Stimulated activated memory B cell treated with anti-CD40 and anti-IgM and Interleukin-4, amounts not matched to agents 10 μg/mL and 1 μg/mL and 100 μg/mL, for 72 hours (primary cell): ENCODE data around the gene MXRA7.

Experiments
- ATAC-seq: fragments of 150-1000 bp; cut with Tn5 transposase; 2 replicates; pipeline ENCODE4 v1.10.0; 2021
- H3K27ac Mint-ChIP-seq: one replicate; pipeline ENCODE4 v1.8.0; 2022; ENCODE audit warnings: mild to moderate bottlenecking, mixed read lengths
- H3K27me3 Mint-ChIP-seq: one replicate; pipeline ENCODE4 v1.8.0; 2022; ENCODE audit warnings: mixed read lengths
- H3K36me3 Mint-ChIP-seq: one replicate; pipeline ENCODE4 v1.8.0; 2022; ENCODE audit warnings: mixed read lengths
- H3K4me1 Mint-ChIP-seq: one replicate; pipeline ENCODE4 v1.8.0; 2022; ENCODE audit warnings: mixed read lengths
- H3K4me3 Mint-ChIP-seq: one replicate; pipeline ENCODE4 v1.8.0; 2022; ENCODE audit warnings: mild to moderate bottlenecking, moderate library complexity, mixed read lengths
- H3K9me3 Mint-ChIP-seq: one replicate; pipeline ENCODE4 v1.8.0; 2022; ENCODE audit warnings: mixed read lengths

The MXRA7 gene

DNA sequence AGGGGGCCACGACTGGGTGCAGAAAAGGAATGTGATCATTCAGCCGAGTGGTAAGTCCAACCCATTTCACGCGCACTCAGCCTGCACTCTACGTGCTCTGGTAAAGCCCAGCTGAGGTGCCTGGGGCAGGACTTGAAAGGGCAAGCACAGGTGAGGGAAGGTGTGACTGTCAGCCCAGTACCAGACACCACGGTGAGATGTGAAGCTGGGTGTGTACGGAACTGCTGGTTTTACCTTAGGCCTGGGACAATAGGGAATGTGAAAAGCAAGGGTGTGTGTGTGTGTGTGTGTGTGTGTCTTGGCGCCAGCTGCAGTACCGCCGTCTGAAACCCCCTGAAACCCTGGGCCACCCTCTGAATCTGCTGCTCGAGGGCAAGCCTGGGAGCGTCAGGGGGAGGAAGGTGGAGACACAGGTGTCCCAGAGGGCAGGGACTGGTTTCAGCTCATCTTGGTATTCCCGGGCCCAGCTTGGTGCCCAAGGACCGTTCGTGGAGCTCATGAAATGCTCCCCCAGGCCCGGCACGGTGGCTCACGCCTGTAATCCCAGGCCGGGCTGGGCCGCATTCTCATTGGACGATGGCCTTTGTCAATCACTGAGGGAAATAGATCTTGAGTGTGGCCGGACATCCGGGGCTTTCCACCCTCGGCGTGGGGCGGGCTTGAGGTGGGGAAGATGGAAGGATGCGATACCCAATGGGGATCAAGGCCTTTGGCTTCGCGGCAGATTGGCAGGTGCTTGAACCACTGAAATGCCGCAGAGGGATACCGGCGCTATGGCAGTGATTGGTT is 39.4 kb downstream of the MXRA7 start:
- Mint-ChIP-seq H3K27me3 (peaks cover 22% of the 10 kb centered on the region), H3K36me3 (no peaks in the 10 kb centered on the region), H3K9me3 (peaks cover 4% of the 10 kb centered on the region), H3K4me1 (peaks cover 22% of the 10 kb centered on the region), H3K27ac (peak overlapping the region; percentile 87), H3K4me3 (peak overlapping the region; percentile 85)
- ATAC-seq: peak; percentile 100

DNA sequence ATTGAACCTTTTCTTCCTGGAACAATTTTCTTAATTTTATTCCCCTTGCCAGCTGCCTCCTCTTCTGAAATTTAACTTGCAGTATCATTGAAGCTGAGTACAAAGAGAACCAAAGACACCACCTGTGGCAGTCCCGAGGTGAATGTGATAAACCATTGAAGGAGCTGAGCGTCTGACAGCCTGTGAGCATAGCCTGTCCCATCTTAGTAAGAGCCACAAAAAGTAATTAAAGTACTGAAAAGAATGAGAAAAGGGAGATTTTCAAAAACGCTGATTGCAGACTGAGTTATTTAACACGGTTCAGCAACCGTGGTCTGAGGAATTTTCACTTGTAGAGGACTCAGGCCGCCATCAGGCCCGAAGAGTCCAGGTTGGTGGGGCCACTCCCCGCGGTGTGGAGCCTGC is 40.0 kb downstream of the MXRA7 start:
- ATAC-seq: no peak
- Mint-ChIP-seq H3K4me3 (peak overlapping the region; percentile 85), H3K27ac (peak overlapping the region; percentile 87), H3K4me1 (peaks cover 22% of the 10 kb centered on the region), H3K9me3 (peaks cover 4% of the 10 kb centered on the region), H3K27me3 (peaks cover 28% of the 10 kb centered on the region), H3K36me3 (no peaks in the 10 kb centered on the region)

DNA sequence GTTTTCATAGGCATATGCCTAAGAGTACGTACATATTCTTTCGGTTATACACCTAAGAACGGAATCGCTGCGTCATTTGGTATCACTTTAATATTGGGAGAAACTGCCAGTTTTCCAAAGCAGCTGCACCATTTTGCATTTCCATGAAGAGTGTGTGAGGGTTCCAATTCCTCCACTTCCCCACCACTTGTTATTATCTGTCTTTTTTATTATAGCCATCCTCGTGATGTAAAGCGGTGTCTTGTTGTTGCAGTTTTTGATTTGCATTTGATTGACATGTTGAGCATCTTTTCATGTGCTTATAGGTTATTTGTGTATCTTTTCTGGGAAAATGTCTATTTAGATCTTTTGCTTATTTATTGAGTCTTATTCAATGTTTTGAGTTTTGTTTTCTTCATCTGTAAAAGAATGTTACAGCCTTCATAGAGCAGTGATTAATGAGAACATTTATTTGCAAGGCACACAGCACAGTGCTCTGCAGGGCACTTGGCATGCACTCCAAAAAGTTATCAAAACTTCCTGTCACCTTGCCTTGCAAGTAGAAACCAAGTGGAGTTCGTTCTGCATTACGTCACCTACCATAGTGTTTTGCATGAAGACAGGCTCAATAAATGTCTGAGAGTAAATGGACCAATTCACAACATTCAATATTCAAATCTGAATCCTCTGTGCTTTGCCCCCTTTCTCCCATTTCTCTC is 40.6 kb downstream of the MXRA7 start:
- peaks cover 4% of the 10 kb centered on the region for H3K9me3 Mint-ChIP-seq
- peak overlapping the region; percentile 87 for H3K27ac Mint-ChIP-seq
- H3K27me3 Mint-ChIP-seq: peaks cover 32% of the 10 kb centered on the region
- peaks cover 22% of the 10 kb centered on the region for H3K4me1 Mint-ChIP-seq
- H3K36me3 Mint-ChIP-seq: no peaks in the 10 kb centered on the region
- no peak for ATAC-seq
- H3K4me3 Mint-ChIP-seq: no peak overlapping the region

DNA sequence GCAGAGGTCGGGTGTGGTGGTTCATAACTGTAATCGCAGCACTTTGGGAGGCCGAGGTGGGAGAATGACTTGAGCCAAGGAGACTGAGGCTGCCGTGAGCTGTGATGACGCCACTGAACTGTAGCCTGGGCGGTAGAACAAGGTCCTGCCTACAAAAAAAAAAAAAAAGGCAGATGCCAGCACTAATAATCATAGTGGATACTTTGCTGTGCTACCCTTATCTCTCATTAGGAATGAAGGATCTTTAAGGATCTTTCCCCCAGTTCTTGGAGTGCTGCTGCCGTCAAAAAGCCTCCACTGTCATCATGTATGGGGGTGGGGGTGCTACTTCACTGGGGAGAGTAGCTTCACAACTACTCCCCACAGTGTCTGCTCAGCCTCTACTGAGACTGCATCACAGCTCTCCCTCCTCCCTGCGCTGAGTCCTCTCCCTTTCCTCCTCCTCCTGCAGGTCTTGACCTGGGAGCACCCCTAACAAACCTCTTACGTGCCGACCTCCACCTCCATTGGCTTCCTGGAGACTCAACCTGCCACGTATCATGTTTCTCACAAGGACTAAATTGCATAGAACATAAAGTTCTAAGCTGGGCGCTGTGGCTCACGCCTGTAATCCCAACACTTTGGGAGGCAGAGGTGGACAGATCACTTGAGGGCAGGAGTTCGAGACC is 42.8 kb downstream of the MXRA7 start:
- H3K4me3 Mint-ChIP-seq: no peak overlapping the region
- H3K27me3 Mint-ChIP-seq: peaks cover 55% of the 10 kb centered on the region
- H3K4me1 Mint-ChIP-seq: peaks cover 22% of the 10 kb centered on the region
- H3K36me3 Mint-ChIP-seq: no peaks in the 10 kb centered on the region
- H3K27ac Mint-ChIP-seq: no peak overlapping the region
- ATAC-seq: no peak
- H3K9me3 Mint-ChIP-seq: peaks cover 4% of the 10 kb centered on the region

DNA sequence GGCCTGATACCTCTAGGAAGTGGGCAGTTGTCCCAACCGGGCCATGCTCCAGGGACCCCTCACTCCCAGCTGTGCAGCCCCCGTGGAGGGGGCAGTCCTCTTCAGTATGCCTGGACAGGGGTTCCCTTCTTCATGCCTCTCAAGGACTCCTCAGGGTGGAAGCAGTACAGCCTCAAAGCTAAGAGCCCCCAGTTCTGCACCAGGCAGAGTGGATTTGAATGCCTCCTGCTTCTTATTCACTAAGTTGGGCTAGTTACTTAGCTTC is 43.3 kb downstream of the MXRA7 start:
- peaks cover 18% of the 10 kb centered on the region for H3K4me1 Mint-ChIP-seq
- no peak overlapping the region for H3K27ac Mint-ChIP-seq
- peaks cover 59% of the 10 kb centered on the region for H3K27me3 Mint-ChIP-seq
- no peak for ATAC-seq
- no peaks in the 10 kb centered on the region for H3K36me3 Mint-ChIP-seq
- peaks cover 4% of the 10 kb centered on the region for H3K9me3 Mint-ChIP-seq
- H3K4me3 Mint-ChIP-seq: no peak overlapping the region

DNA sequence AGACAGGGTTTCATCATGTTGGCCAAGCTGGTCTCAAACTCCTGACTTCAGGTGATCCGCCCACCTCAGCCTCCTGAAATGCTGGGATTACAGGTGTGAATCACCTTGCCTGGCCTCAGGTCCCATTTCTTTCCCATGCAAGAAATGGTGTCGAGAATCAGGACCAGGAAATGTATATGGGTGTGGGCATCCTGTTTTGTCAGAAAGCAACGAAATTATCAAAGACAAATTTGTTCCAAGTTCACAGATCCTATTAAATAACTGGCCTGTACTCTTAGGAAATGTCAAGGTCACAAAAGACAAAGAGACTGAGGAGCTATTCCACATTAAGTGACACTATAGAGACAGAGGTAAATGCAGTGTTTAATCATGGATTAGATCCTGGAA is 50.1 kb downstream of the MXRA7 start:
- Mint-ChIP-seq H3K27me3 (peaks cover 43% of the 10 kb centered on the region), H3K27ac (no peak overlapping the region), H3K9me3 (no peaks in the 10 kb centered on the region), H3K36me3 (no peaks in the 10 kb centered on the region), H3K4me3 (no peak overlapping the region), H3K4me1 (peaks cover 9% of the 10 kb centered on the region)
- no peak for ATAC-seq

DNA sequence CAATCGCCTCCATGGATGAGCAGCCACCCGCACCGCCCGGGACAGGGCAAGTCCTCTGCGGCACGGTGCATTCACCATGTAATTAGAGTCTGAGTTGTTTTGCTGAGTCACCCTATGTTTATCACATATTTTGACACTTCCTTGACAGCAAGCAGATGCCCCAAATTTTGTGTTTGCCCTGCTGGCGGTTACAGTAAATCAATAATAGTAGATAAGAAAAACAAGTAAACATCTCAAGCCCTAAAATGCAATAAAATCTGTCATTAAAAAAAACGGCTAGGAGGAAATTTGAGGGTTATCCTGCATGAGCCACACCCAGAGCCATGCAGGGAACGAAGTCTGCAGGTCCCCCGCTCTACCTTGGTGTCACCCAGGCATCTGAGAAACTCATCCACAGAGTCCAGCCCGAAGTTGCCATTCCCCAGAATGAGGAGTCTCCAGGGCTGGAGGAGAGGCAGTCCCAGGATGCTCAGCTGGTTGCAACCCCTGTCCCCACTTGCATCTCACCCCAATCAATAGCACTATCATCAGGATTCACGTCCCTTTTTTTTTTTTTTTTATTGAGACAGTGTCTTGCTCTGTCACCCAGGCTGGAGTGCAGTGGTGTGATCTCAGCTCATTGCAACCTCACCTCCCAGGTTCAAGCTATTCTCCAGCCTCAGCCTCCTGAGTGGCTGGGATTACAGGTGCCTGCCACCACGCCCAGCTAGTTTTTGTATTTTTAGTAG is 50.7 kb downstream of the MXRA7 start:
- Mint-ChIP-seq H3K4me3 (no peak overlapping the region), H3K36me3 (no peaks in the 10 kb centered on the region), H3K4me1 (peaks cover 9% of the 10 kb centered on the region), H3K9me3 (no peaks in the 10 kb centered on the region), H3K27ac (peak overlapping the region; percentile 6), H3K27me3 (peaks cover 38% of the 10 kb centered on the region)
- peak; percentile 53 for ATAC-seq

DNA sequence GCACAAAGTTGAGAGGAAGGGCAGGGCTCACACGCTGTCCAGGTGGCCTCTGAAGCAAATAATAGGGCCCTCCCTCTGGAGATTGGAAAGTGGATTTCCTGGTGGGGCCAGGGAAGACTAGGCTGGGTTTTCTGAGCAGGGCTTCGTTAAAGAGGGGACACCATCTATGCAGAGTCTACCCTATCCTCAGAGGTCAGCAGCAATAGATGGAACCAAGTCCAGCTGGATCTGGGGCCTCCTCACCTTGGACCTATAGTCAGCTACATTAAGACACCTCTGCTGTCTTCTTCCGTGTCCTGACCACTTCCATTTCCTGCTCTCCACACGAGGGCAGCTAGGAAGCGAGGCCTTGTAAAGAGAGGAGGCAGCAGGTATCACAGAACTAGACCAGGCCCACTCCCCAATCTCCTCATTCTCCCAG is 52.5 kb downstream of the MXRA7 start:
- H3K4me1 Mint-ChIP-seq: peaks cover 9% of the 10 kb centered on the region
- no peaks in the 10 kb centered on the region for H3K9me3 Mint-ChIP-seq
- no peak for ATAC-seq
- H3K27ac Mint-ChIP-seq: peak overlapping the region; percentile 13
- H3K36me3 Mint-ChIP-seq: no peaks in the 10 kb centered on the region
- no peak overlapping the region for H3K4me3 Mint-ChIP-seq
- peaks cover 20% of the 10 kb centered on the region for H3K27me3 Mint-ChIP-seq

DNA sequence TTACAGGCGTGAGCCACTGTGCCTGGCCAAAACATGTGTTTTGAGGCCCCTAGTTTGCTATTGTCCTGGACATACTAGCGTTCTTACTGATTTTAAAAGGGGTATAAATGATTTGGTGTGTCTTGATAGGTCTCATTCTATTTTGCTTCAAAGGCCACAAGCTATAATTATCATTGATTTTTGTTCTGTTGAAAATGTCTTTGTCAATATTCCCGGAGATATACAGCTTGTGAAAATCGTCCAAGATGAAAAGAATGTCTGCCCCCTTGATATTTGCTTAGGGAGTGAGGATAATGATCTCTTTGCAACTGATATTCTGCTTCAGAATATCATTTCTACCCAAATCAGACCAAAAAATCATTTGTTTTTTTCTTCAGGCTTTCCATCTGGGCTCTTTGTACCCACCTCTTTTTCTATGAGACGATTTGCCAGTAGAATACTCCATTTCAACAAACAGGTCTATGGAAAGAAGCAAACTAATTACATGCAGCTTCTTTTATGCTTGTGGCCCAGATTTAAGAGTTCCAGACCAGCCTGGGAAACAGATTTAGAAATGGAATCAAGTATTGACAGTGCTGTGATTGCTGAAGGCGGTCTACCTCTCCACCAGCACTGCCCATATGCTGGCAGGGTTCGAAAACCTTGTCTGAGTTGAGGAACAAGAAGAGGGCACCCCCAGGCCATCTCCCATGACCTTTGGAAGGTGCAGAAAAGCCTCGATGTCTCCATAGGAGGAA is 53.1 kb downstream of the MXRA7 start:
- H3K27me3 Mint-ChIP-seq: peaks cover 15% of the 10 kb centered on the region

DNA sequence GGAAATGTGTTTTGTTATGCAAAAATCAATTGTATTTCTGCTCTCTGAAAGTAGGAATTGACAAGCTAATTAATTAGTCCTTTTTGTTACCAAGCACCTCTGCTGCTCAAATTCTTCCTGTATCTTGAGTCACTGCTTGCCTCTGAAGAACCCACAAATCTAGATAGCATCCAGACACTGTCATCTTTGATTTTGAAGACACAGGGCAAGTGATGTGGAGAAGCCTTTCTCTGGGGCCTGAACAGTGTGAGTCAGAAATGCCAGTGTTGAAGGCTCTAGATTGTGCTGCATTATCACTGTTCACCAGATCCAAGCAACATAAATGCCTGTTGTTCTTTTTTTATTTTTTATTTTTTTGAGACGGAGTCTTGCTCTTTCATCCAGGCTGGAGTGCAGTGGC is 56.4 kb downstream of the MXRA7 start:
- no peak for ATAC-seq
- Mint-ChIP-seq H3K27me3 (peaks cover 25% of the 10 kb centered on the region), H3K27ac (no peak overlapping the region), H3K4me3 (no peak overlapping the region), H3K9me3 (no peaks in the 10 kb centered on the region), H3K4me1 (no peaks in the 10 kb centered on the region), H3K36me3 (no peaks in the 10 kb centered on the region)

More for the DNA sequence above, 53.1 kb downstream of the MXRA7 start:
- no peaks in the 10 kb centered on the region for H3K36me3 Mint-ChIP-seq
- H3K4me3 Mint-ChIP-seq: no peak overlapping the region
- no peak overlapping the region for H3K27ac Mint-ChIP-seq
- no peaks in the 10 kb centered on the region for H3K9me3 Mint-ChIP-seq
- H3K4me1 Mint-ChIP-seq: peaks cover 9% of the 10 kb centered on the region
- ATAC-seq: no peak

DNA sequence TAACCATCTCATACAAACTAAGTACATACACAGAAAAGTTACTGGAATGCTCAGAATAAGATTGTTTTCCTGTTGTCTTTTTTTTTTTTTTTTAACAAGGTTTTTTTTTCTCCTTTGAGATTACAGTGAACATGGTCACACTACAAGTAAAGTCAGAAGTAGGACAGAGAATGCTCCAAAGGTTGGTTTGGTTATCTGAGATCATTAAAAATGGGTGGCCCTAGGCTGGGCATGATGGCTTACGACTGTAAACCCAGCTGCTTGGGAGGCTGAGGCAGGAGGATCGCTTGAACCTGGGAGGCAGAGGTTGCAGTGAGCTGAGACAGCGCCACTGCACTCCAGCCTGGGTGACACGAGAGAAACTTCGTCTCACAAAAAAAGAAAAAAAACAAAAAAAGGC is 60.3 kb downstream of the MXRA7 start:
- H3K36me3 Mint-ChIP-seq: peaks cover 5% of the 10 kb centered on the region
- H3K9me3 Mint-ChIP-seq: peaks cover 7% of the 10 kb centered on the region
- ATAC-seq: no peak
- H3K27ac Mint-ChIP-seq: no peak overlapping the region
- H3K4me3 Mint-ChIP-seq: no peak overlapping the region
- H3K4me1 Mint-ChIP-seq: no peaks in the 10 kb centered on the region
- H3K27me3 Mint-ChIP-seq: peaks cover 50% of the 10 kb centered on the region

DNA sequence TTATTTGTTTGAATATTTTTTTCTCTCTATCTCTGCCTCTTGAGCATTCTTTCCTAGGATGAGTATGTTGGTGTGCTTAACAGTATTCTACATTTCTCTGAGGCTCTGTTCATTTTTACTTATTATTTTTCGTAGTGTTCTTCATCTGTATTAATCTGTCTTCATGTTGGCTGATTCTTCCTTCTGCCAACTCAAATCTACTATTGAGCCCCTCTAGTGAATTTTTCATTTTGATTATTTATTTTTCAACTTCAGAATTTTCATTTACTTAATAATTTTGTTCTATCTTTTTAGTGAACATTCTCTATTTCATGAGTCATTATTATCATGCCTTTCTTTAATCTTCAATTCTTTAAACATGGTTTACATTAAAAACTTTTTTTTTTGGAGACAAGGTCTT is 64.1 kb downstream of the MXRA7 start:
- Mint-ChIP-seq H3K4me3 (no peak overlapping the region), H3K27me3 (peaks cover 62% of the 10 kb centered on the region), H3K36me3 (peaks cover 5% of the 10 kb centered on the region), H3K27ac (no peak overlapping the region), H3K9me3 (peaks cover 12% of the 10 kb centered on the region), H3K4me1 (no peaks in the 10 kb centered on the region)
- ATAC-seq: no peak

DNA sequence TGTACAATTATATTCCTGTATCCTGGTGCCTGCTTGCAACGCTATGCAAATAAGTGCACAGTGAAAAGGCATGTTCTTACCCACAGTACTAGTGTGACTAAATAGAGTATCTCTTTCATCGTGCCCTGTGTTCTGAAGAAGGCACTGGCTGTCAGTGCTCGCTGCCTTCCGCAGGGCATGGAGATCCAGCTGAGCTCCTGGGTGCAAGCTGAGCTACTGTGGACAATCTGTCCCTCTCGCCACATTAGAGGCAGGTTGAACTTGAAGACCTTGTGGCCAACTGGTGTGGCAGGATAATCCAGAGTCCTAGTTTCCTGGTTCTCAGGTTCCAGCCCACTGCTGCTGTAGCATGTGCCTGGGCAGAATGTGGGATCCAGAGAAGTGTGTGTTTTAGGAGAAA is 65.3 kb downstream of the MXRA7 start:
- peaks cover 12% of the 10 kb centered on the region for H3K9me3 Mint-ChIP-seq
- H3K36me3 Mint-ChIP-seq: peaks cover 5% of the 10 kb centered on the region
- no peak overlapping the region for H3K4me3 Mint-ChIP-seq
- peaks cover 53% of the 10 kb centered on the region for H3K27me3 Mint-ChIP-seq
- H3K4me1 Mint-ChIP-seq: no peaks in the 10 kb centered on the region
- no peak for ATAC-seq
- H3K27ac Mint-ChIP-seq: no peak overlapping the region

DNA sequence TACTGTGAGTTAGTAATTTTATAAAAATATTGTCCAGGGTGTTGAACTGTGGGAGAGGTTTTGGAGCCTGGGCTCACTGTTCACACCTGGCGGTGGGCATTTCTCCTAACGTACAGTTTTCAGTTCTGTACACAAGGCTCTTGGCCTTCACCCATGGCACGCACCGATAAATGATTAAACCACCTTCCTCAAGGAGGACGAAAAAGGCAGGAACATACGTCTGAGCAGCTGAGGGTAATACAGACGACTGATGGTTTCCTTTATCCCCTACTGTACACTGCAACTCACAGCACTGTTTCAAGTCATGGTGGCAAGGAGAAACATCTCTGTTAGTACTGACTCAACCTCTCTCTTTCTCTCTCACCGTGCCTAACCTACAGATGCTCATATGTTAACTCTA is 65.8 kb downstream of the MXRA7 start:
- no peak overlapping the region for H3K27ac Mint-ChIP-seq
- peaks cover 5% of the 10 kb centered on the region for H3K36me3 Mint-ChIP-seq
- H3K4me3 Mint-ChIP-seq: no peak overlapping the region
- H3K27me3 Mint-ChIP-seq: peaks cover 53% of the 10 kb centered on the region
- H3K9me3 Mint-ChIP-seq: peaks cover 12% of the 10 kb centered on the region
- no peak for ATAC-seq
- H3K4me1 Mint-ChIP-seq: no peaks in the 10 kb centered on the region
